GM23338 (cell line): ENCODE data around the gene TMEM175. TPM values are rescaled to one million over a fixed set of nuclear protein-coding genes. Genes with fewer than 3 reads are reported as not detected.
A peak's percentile ranks its signal among the peaks of the same experiment; 100 is the strongest.

Source experiments
- ATAC-seq: fragments of 200-7000 bp; cut with Tn5 transposase; 3 replicates; pipeline ENCODE4 v1.9.1; 2020
- DNase-seq: peaks from one replicate; pipeline ENCODE4 v3.0.0-alpha.2; 2015; ENCODE audit warnings: low spot score
- H2AFZ ChIP-seq: fragments of 200-600 bp; sonication (generic); 2 replicates; pipeline ENCODE4 v1.8.0; 2016; ENCODE audit warnings: antibody characterized with exemption, mild to moderate bottlenecking, moderate library complexity
- H3F3A ChIP-seq: fragments of 200-600 bp; sonication (generic); replicated peaks from 2 replicates; pipeline ENCODE4 v1.8.0; 2017; ENCODE audit warnings: antibody characterized with exemption, mixed run types, low read depth
- H3K27ac ChIP-seq: fragments of 200-600 bp; sonication (generic); 2 replicates; pipeline ENCODE4 v1.6.1; 2016; ENCODE audit warnings: low read depth
- H3K27me3 ChIP-seq: fragments of 200-600 bp; sonication (generic); 2 replicates; pipeline ENCODE4 v1.8.0; 2016; ENCODE audit warnings: mild to moderate bottlenecking, mixed run types, moderate library complexity; ENCODE audit not compliant: insufficient read depth
- H3K36me3 ChIP-seq: fragments of 200-600 bp; sonication (generic); 2 replicates; pipeline ENCODE4 v1.8.0; 2016; ENCODE audit warnings: mild to moderate bottlenecking; ENCODE audit not compliant: insufficient read depth
- H3K4me1 ChIP-seq: fragments of 200-600 bp; sonication (generic); 2 replicates; pipeline ENCODE4 v1.8.0; 2016; ENCODE audit warnings: mild to moderate bottlenecking, moderate library complexity; ENCODE audit not compliant: insufficient read depth
- H3K4me2 ChIP-seq: fragments of 200-600 bp; sonication (generic); 2 replicates; pipeline ENCODE4 v1.7.1; 2017; ENCODE audit warnings: mixed run types
- H3K4me3 ChIP-seq: fragments of 200-600 bp; sonication (generic); 2 replicates; pipeline ENCODE4 v1.6.1; 2016; ENCODE audit warnings: mixed run types
- H3K79me2 ChIP-seq: fragments of 200-600 bp; sonication (generic); replicated peaks from 2 replicates; pipeline ENCODE4 v1.8.0; 2017; ENCODE audit warnings: mild to moderate bottlenecking; ENCODE audit not compliant: insufficient read depth
- H3K9me2 ChIP-seq: fragments of 200-600 bp; sonication (generic); 2 replicates; pipeline ENCODE4 v1.8.0; 2017; ENCODE audit not compliant: insufficient read depth
- H4K20me1 ChIP-seq: fragments of 200-600 bp; sonication (generic); replicated peaks from 2 replicates; pipeline ENCODE4 v1.8.0; 2017; ENCODE audit warnings: mild to moderate bottlenecking; ENCODE audit not compliant: insufficient read depth
- H3K27ac Mint-ChIP-seq: 2 replicates; pipeline ENCODE4 v1.8.0; 2020; ENCODE audit warnings: inconsistent platforms, mild to moderate bottlenecking, moderate library complexity, mixed read lengths
- H3K27me3 Mint-ChIP-seq: 3 replicates; pipeline ENCODE4 v1.8.0; 2022; ENCODE audit warnings: low read depth, mild to moderate bottlenecking, moderate library complexity, mixed read lengths, inconsistent platforms; ENCODE audit not compliant: insufficient read depth, poor library complexity
- H3K36me3 Mint-ChIP-seq: 3 replicates; pipeline ENCODE4 v1.8.0; 2021; ENCODE audit warnings: low read depth, mild to moderate bottlenecking, inconsistent platforms, moderate library complexity, mixed read lengths
- H3K4me1 Mint-ChIP-seq: 3 replicates; pipeline ENCODE4 v1.8.0; 2020; ENCODE audit warnings: mild to moderate bottlenecking, inconsistent platforms, mixed read lengths
- H3K4me3 Mint-ChIP-seq: 3 replicates; pipeline ENCODE4 v1.8.0; 2021; ENCODE audit warnings: moderate library complexity, mild to moderate bottlenecking, inconsistent platforms, mixed read lengths
- H3K9me3 Mint-ChIP-seq: 3 replicates; pipeline ENCODE4 v1.8.0; 2020; ENCODE audit warnings: moderate library complexity, mild to moderate bottlenecking, inconsistent platforms, mixed read lengths
- CREB1 ChIP-seq: fragments of 250-450 bp; sonication (Bioruptor Pico); IDR thresholded peaks from 2 replicates; pipeline ENCODE4 v1.5.0; 2020; ENCODE audit warnings: low read depth, mild to moderate bottlenecking, moderate library complexity
- ETS1 ChIP-seq: IDR thresholded peaks from 2 replicates; pipeline ENCODE4 v1.6.1; 2016; ENCODE audit warnings: antibody characterized with exemption
- JUNB ChIP-seq: IDR thresholded peaks from one replicate; pipeline ENCODE4 v1.6.1; 2016; ENCODE audit warnings: antibody characterized with exemption; ENCODE audit not compliant: unreplicated experiment
- POLR2AphosphoS5 ChIP-seq: IDR thresholded peaks from 2 replicates; pipeline ENCODE4 v1.6.1; 2016; ENCODE audit warnings: antibody characterized with exemption, low read depth
- REST ChIP-seq: IDR thresholded peaks from one replicate; pipeline ENCODE4 v1.6.1; 2018; ENCODE audit warnings: antibody characterized with exemption; ENCODE audit not compliant: unreplicated experiment
- ZNF114 ChIP-seq: fragments of 250-450 bp; sonication (Bioruptor Pico); IDR thresholded peaks from 2 replicates; pipeline ENCODE4 v1.5.0; 2020; ENCODE audit warnings: mild to moderate bottlenecking, moderate library complexity
- ZNF331 ChIP-seq: fragments of 250-450 bp; sonication (Bioruptor Pico); IDR thresholded peaks from 2 replicates; pipeline ENCODE4 v1.5.0; 2020; ENCODE audit warnings: low read depth, mild to moderate bottlenecking, moderate library complexity
- ZNF462 ChIP-seq: fragments of 250-450 bp; sonication (Bioruptor Pico); IDR thresholded peaks from 2 replicates; pipeline ENCODE4 v1.5.0; 2020; ENCODE audit warnings: mild to moderate bottlenecking, moderate library complexity
- polyA plus RNA-seq: library from polyadenylated mRNA; unstranded; fragments of >200 nt; fragmentation: Nextera tagmentation; extraction: Ambion mirVana; gene quantifications from 2 replicates; pipeline ENCODE4 v1.2.1, GENCODE V29; 2016
- total RNA-seq: library from RNA; depleted of rRNA; stranded (reverse); fragments of >200 nt; shearing (Covaris generic); gene quantifications from 2 replicates; pipeline ENCODE4 v1.2.3, GENCODE V29; 2014
- TF ChIP-seq, protein P1 (sequence below), 2 experiments: fragments of 200-600 bp in 1 of 2; sonication (generic) in 1 of 2; conservative IDR thresholded peaks; 2 replicates each; pipeline versions ENCODE4 v1.5.1 to v1.6.1; 2016 to 2017; ENCODE audit warnings: antibody characterized with exemption in 2 of 2, low read depth in 2 of 2, mild to moderate bottlenecking in 2 of 2, moderate library complexity in 1 of 2

The TMEM175 gene
- total and polyA plus RNA-seq, 2 experiments from 2014 or later = 8.0 to 11.4 TPM

DNA sequence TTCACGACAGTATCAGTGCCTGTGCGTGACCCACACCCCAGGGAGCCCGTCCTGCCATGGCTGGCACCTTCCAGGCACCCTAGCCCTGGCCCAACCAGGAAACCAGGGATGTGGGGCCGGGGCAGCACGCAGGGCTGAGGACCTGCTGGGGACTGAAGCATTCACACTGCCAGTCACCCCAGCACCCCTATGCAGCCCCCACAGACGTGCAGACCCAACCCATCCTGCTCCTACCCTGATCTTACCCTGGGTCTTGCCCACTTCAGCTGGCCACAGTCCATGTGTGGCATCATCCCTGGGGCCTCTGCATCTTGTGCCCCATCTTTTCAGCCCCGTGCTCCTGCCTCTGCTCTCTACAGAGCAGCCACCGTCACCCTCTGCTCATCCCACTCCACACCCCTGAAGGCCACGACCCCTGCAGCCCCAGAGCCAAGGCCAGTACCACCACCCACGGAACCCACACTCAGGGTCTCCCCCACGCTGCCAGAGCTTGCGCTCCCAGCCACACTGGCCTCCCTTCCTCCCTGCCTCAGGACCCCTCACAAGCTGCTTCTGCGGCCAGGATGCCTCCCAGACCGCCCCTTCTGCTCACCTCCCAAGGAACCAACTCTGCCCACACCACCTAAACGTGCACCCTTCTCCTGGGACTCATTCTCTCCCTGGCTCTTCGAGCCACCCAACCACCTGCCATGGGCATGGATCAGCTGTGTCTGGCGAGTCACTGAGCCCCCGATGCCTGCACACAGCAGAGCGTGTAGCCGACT is 25.7 kb upstream of the TMEM175 start (continued):
- TF ChIP-seq ZNF462 (no peak), CREB1 (CRISPR knock-in tag) (no peak), ETS1 (no peak), JUNB (no peak), POLR2AphosphoS5 (no peak), ZNF114 (CRISPR knock-in tag) (no peak), ZNF331 (no peak)

- no peak overlapping the region for H3K4me2 ChIP-seq
- ATAC-seq (no peak), DNase-seq (no peak)
- Mint-ChIP-seq H3K27ac (peak overlapping the region; percentile 52; the same call in 1 of the 2 replicates), H3K4me3 (no peak overlapping the region), H3K4me1 (peaks cover 11% of the 10 kb centered on the region), H3K36me3 (peaks cover 26% of the 10 kb centered on the region), H3K27me3 (peaks cover 13% of the 10 kb centered on the region), H3K9me3 (peaks cover 6% of the 10 kb centered on the region)
- H3K27me3 ChIP-seq = no peaks in the 10 kb centered on the region
- H3F3A ChIP-seq = 0 out of 2 replicates have a peak, but pooled peaks cover 6% of the 10 kb centered on the region
- no peaks in the 10 kb centered on the region for H4K20me1 ChIP-seq
- no peak overlapping the region for H2AFZ ChIP-seq
- H3K36me3 ChIP-seq = no peaks in the 10 kb centered on the region
- no peaks in the 10 kb centered on the region for H3K9me2 ChIP-seq
- H3K79me2 ChIP-seq = peaks cover 8% of the 10 kb centered on the region; the same call in 1 of the 2 replicates
- no peak overlapping the region for H3K27ac ChIP-seq
- no peak overlapping the region for H3K4me3 ChIP-seq
- H3K4me1 ChIP-seq = peaks cover 7% of the 10 kb centered on the region; the same call in 1 of the 2 replicates
- no peak for TF ChIP-seq CREB1 (CRISPR knock-in tag)
- TF ChIP-seq, protein P1, sequence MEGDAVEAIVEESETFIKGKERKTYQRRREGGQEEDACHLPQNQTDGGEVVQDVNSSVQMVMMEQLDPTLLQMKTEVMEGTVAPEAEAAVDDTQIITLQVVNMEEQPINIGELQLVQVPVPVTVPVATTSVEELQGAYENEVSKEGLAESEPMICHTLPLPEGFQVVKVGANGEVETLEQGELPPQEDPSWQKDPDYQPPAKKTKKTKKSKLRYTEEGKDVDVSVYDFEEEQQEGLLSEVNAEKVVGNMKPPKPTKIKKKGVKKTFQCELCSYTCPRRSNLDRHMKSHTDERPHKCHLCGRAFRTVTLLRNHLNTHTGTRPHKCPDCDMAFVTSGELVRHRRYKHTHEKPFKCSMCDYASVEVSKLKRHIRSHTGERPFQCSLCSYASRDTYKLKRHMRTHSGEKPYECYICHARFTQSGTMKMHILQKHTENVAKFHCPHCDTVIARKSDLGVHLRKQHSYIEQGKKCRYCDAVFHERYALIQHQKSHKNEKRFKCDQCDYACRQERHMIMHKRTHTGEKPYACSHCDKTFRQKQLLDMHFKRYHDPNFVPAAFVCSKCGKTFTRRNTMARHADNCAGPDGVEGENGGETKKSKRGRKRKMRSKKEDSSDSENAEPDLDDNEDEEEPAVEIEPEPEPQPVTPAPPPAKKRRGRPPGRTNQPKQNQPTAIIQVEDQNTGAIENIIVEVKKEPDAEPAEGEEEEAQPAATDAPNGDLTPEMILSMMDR (conservative IDR thresholded peaks at IDR 0.05; ENCODE audit: low read depth in 2 of 2) = no peak
- no peak for TF ChIP-seq REST
Measured at GRCh38 chr4:907103-907400, 25.2 kb upstream of the TMEM175 start.
